ENCODE data around the gene SNX3.
"Not testable (repeated sequence)": the region's sequence is repeated elsewhere in the genome, so short reads cannot be mapped to it uniquely, and the experiment has no call there.

The SNX3 gene

DNA sequence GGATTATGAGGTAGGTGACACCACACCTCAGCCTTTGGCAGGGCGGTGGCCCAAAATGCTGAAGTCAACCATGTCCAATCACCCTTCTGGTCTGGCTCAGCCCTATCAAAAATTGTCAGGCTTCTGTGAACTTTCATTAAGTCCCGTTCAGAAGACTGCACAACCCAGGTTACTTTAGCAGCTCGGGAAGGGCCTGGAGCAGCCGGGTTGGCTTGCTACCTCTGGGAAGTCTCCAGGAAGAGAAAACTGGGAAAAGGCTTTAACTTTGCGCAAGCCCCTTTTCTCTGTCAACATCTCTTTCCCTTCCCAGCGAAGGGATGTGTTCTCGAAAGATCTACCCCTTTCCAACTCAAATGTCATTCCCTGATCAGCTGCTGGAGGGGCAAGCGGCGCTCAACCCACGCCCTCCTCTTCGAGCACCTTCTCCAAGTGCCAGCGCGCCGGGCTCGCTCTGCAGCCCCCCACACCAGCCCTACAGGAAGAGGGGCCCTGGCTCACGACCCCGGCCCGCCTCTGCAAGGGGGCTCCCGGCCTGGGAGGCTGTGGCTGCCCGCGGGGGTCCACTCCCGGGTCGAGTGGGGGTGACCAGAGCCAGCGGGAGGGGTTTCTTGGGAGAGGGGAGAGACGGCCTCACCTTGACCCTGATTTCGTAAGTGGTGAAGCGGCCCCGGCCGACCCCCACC lies 573 bp downstream of the SNX3 start:
- DNase-seq (ENCODE audit: low spot score) = peak; percentile 62

DNA sequence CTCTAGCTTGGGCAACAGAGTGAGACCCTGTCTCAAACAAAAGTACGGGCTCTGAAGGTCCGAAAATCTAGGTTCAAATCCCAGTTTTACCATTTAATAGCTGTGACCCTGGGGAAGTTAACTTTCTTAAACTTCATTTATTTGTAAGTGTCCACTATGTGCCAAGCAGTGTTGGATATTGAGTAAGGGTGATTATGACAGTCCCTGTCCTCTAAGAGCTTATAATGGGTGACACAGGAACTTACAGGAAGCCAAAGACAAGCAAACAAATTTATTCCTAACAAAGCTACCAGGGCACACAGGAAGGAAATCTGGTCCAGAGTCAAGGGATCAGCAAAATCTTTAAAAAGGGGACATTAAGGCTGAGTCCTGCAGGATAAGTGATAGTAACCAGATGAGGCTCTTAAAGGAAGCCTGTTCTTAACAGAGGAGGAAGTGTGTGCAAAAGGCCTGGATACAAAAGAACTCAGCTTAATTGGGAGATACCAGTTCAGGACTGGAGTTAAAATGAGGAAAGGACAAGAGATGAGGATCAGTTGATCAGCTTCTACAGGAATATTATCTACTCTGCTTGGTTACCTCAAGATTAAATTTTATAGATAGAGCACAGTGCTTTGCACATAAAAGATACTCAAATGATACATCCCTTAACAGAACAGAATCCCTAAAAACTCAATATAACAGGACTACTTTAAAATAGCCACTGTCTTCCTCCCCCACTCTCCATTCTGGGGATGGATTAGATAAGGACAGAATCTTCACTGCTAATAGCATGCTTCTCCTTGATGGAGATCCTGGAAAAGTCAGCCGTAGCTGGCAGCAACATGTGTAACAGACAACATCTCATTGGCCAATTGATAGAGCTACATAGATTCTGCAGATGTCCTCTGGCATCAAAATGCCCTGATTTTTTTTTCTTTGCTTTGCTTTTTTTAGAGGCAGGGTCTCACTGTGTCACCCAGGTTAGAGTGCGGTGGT lies 6.1 kb downstream of the SNX3 start:
- DNase-seq (ENCODE audit: low spot score) = no peak

DNA sequence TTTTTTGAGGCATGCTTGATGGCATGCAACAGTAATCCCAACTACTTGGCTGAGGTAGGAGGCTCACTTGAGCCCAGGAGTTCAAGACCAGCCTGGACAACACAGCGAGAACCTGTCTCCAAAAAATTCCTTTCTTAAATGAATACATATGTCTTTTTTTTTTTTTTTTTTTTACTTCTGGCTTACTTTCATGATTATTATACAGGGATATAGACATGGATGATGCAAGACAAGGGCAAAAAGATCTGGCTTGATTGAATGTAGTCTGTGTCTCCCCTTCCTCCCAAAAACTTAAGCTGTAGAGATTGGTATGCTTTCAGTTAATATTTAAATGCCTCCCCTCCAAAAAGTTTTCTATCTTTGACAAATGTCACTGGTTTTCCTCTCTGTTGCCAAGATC lies 7.6 kb downstream of the SNX3 start:
- no peak for DNase-seq (ENCODE audit: low spot score)

DNA sequence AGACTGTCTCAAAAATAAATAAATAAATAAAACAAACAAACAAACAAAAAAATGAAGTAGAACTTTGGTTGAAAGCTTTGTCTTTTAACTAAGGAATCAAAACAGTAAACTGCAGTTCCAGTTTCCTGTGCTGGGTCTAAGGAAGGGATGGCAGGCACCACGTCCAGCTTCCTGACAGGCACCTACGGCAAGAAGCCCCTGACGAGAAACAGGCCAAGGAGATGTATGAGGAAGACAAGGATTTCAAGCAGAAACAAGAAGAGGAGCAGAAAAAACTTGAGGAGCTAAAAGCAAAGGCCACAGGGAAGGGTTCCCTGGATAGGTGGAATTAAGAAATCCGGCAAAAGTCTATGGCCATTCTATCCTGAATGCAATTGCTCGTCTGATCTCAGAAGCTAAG lies 8.8 kb downstream of the SNX3 start:
- DNase-seq (ENCODE audit: low spot score) = no peak

DNA sequence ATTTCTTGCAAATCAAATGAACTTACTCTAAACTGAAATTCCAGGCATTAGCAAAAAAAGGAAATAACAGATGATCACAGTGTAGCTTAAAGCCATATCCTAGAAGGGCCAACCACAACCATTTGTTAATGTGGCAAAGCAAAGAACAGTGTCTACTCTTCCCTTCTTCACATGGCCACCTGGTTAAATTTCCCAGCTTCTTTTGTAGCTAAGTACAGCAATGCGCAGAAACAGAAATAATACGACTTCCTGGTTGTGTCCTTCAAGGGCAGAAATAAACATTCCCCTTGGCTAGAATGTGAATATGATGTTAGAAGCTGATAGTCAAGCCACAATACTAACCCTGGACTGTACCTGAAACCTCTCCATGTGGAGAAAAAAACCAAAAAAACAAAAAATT lies 9.6 kb downstream of the SNX3 start:
- no peak for DNase-seq (ENCODE audit: low spot score)

DNA sequence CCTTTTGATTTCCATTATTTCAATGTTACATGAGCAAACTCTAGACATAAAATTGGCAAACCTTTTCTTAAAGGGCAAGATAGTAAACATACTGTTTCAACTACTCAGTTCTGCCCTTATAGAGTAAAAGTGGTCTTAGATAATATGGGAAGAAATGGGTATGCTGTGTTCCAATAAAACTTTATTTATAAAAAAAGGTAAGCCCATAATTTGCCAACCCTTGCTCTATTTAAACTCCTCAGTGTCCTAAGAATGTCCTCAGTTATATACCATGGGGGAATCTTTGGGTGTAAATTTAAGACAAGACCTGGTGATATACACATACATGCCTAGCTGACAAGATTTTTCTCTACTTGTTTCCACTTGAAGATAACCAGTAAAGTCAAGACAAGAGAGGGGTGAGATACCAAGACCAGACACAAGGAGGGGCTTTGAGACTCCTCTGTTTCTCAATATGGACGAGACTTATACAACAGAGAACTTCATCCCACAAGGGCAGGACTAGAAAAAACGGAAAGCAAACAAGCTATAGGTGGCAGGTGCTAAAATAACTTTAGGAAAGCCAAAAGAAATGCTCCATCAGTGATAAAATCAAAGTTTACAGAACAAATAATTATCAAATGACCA lies 10.5 kb downstream of the SNX3 start:
- DNase-seq (ENCODE audit: low spot score) = peak; percentile 23

DNA sequence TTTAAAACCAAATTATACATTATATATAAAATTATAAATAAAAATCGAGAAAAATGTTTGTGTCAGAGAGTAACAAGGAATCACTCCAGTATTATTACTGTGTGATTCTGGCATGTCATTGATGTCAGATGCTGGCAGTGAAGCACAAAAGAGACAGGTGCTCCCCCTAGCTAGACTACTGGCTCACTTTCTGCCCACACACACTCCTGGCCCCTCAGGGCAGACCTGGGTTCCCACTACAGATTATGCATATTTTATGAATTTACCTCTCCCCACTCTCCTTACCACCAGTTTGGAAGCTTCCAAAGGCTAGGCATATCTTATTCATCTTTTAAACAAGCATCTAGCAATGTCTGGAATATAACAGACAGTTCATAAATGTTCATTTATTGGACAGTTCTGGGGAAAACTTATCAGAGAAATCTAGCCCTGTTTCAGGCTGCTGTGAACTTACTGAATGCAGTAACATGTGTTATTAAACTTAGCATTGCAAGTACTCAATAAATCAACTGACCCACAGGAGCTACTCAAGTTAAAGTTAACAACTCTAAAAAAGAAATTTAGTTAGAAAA lies 12.8 kb downstream of the SNX3 start:
- no peak for DNase-seq (ENCODE audit: low spot score)

DNA sequence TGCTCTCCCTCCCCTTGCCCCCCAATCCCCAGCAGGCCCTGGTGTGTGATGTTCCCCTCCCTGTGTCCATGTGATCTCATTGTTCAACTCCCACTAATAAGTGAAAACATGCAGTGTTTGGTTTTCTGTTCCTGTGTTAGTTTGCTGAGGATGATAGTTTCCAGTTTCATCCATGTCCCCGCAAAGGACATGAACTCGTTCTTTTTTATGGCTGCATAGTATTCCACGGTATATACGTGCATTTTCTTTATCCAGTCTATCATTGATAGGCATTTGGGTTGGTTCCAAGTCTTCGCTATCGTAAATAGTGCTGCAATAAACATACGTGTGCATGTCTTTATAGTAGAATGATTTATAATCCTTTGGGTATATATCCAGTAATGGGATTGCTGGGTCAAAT lies 15.7 kb downstream of the SNX3 start:
- DNase-seq (ENCODE audit: low spot score) = not testable (repeated sequence)

DNA sequence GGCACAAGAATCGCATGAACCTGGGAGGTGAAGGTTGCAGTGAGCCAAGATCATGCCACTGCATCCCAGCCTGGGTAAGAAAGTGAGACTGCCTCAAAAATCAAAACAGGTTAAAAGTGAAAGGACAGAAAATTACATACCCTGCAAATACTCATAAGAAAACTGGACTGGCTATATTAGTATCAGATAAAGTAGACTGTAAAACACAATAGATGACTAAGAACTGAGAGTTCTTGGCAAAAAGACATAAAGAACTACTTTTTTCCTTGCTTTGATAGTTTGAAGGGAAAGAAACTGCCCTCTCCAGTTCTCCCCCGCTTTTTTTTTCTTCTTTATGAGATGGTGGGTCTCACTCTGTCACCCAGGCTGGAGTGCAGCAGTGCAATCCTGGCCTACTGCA lies 17.0 kb downstream of the SNX3 start:
- no peak for DNase-seq (ENCODE audit: low spot score)

DNA sequence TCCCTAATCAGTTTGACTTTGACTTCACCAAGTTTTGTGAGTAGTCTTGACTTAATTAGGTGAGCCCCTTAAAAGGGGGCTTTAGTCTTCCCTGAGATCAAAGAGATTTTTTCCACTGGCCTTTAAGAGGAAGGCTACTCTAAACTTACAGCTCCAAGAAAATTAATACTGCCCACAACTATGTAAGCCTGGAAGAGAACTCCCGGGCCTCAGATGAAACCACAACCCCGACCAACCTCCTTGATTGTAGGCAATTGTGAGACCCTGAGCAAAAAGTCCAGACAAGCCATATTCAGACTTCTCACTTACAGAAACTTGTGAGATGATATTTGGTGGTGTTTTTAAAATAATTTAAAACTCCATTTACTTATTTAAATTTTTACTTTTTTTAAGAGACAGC lies 18.1 kb downstream of the SNX3 start:
- DNase-seq (ENCODE audit: low spot score) = no peak

DNA sequence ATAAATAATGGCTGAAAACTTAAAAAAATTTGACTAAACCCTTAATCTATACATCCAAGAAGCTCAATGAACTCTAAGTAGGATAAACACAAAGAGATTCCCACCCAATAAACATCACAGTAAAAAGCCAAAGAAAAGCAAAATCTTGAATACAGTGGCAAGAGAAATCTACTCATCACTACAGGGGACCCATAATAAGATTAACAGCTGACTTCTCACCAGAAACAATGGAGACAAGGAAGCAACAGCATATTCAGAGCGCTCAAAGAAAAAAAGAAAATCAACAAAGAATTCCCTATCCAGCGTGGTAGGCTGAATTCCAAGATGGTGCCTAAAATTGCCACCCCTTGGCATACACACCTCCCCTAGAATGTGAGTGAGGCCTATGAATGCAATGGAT lies 18.6 kb downstream of the SNX3 start:
- DNase-seq (ENCODE audit: low spot score) = no peak

DNA sequence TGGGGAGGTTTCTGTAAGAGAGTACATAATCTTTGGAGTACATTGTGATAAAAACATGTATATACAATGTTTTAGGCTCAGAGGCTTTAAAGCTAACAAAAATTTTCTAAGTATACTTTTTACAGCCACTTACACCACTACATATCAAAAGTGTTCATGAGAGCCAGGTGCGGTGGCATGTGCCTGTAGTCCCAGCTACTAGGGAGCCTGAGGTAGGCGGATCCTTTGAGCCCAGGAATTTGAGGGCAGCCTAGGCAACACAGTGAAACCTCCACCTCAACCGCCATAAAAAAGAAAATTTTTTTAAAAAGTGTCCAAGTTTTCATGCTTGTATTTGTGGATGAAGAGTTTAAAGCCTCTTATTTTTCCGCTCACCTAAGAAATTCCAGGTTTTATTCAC lies 22.5 kb downstream of the SNX3 start:
- DNase-seq (ENCODE audit: low spot score) = no peak

DNA sequence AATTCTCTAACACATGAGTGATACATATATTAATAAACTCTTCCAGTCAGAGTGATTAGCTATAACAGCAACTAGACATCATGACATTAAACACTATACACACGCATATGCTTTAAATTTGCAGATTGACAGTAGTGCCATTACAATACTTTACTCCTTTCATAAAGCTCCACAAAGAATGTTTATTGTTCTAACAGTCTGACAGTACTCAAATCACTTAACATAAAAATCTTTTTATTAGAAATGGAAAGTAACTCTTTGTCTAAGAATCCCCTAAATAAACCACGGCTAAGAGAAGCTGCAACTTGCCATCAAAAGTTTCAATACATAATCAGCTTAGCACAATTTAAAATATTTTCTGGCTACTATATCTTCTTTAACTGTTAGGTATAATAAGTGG lies 24.0 kb downstream of the SNX3 start:
- no peak for DNase-seq (ENCODE audit: low spot score)

DNA sequence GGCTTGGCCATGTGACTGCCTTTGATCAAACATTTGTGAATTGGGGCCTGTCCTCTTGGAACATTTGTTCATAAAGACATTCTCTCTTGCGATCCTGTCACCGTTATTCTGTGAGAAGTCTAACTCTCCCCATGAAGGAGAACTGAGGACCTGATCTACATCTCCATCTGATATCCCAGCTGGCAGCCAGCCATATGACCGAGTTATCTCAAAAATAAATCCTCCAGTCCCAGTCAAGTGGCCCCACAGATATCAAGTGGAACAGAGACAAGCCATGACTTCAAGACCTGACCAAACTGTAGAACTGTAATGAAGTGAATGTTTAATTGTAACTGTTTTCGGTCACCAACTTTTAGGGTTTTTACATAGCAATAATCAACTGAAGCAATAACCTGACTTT lies 25.7 kb downstream of the SNX3 start:
- no peak for DNase-seq (ENCODE audit: low spot score)

DNA sequence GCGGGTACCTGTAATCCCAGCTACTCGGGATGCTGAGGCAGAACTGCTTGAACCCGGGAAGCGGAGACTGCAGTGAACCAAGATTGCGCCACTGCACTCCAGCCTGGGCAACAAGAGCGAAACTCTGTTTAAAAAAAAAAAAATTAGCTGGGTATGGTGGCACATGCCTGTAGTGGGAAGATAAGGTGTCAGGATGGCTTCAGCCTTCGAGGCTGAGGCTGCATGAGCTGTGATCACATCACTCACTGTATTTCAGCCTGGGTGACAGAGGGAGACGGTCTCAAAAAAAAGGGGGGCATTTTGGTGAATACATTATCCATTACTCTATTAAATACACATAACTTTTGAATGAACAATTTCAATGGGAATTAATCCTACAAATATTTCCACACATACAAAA lies 32.4 kb downstream of the SNX3 start:
- DNase-seq (ENCODE audit: low spot score) = no peak

DNA sequence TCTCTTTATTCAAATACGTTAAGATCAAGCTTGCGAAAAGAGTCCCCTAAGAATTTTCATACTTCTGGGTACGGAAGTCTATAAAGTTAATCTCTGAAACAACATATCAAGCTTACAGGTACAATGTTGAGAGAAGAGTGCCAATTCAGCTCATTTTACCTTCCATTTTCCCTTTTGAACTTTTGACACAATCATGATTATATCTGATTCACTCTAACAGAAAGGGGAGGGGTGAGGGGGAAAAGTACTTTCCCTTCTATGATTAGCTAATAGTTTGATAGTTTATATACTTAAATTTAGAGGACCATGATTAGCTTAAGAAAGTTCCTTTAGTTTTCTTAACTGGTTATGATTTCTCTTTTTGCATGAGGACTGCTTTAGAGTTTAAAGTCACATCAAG lies 33.5 kb downstream of the SNX3 start:
- DNase-seq (ENCODE audit: low spot score) = no peak

DNA sequence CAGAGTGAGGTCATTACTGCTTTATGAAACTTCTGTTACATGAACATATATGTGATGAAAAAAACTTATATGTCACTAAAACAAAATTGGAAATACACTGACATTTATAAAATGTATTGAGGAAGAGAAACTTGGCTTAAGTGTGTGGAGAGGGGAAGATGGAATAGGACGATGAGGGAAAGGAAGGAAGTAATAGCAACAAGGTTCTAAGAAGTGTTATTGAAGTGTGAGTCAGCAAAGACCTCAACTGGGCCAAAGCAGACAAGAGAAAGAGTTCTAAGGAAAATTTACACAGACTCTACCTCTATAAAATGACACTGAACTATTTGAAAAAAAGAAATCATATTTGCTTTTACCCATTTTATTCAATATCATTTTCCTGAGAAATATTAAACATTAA lies 38.3 kb downstream of the SNX3 start:
- DNase-seq (ENCODE audit: low spot score) = no peak

DNA sequence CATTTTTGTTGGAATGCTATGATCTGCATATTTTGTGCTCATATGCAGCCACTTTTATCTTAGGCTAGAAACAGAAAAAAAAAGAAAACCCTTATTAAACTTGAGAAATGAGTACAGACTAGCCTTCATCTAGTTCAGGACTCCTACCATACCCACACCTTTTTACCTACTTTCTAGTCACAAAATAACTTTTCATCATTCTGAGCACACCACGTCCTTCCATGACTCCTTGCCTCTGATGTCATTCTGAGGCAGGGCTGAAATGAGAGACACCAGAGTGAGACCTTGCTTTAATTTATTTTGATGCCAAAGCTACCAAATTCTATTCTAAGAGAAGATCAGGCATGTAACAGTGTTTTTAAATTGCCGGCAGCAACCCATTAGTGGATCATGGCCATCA lies 38.8 kb downstream of the SNX3 start:
- no peak for DNase-seq (ENCODE audit: low spot score)

DNA sequence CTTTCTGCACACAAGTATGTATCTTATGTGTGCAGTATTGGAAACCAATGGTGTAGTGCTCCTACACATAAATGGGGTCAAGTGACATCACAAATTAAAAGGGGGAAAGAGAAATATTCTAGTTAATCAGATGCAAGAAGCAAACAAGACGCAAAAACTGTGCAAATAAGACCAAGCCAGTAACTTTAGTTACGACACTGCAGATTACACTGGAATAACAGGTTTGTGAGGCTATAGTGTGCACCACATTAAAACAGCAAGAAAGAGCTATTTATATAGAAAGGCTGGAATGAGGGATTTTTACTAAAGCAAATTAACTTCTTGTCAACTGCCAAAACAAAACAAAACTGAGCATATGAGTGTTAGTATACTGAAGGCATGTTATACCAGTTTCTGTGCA lies 49.2 kb downstream of the SNX3 start:
- no peak for DNase-seq (ENCODE audit: low spot score)

DNA sequence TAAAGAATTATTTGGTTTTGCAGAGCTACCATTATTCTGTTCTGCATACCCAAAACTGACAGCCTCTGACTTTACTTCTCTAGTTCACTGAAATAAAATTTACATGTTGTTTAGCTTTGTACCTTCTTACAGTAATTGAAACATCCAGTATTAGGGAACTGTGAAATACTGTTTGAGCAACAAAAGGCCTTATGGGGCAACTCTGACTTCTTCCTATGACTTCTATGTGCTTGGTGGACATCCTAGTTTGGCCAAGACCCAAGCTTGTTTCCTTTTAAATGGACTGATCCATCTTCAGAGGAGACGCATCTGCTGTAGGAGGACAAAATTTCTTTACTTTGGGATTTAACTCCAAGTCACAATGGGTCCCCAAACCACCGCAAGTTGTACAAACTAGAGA lies 50.3 kb downstream of the SNX3 start:
- DNase-seq (ENCODE audit: low spot score) = no peak

DNA sequence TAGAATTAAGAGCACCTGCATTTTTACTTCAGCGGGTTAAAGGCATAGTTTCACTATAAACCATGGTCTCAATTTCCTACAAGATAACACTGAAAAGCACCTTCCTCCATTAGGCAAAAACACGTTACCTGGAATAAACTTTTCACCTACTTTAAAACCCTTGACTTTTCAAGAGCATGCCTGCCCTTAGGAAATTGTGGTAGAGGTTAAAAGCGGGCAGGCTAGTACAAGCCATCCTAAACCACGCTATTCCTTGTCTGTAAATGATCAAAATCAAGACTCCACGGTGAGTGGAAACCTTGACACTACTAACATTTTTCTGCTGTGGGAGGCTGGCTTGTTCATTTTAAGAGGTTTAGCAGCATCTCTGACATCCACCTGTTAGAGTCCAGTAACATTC lies 51.1 kb downstream of the SNX3 start:
- DNase-seq (ENCODE audit: low spot score) = no peak

DNA sequence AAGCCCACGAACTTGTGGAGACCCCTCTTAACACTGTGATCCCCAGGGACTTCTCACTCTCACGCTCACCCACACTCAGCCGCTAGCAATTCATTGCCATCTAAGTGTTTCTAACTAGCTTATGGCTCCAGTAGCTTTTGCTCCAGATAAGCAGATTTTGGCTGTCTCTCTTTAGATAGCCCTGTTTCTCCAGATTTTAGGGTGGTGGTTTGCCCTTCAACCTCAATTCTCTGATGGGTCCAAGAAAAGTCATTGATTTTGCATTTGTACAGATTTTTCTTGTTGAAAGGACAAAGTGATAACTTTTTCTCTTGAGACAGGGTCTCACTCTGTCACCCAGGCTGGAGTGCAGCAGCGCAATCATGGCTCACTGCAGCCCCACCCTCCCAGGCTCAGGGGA lies 53.8 kb downstream of the SNX3 start:
- DNase-seq (ENCODE audit: low spot score) = no peak

Measured in RKO (cell line).